Naive B cell (primary cell): ENCODE data around the gene KLHDC10. TPM values are rescaled to one million over a fixed set of nuclear protein-coding genes. Genes with fewer than 3 reads are reported as not detected.
A peak's percentile ranks its signal among the peaks of the same experiment; 100 is the strongest.

Experiments
- ATAC-seq, 2 donors: fragments of 150-1000 bp; cut with Tn5 transposase; 2 replicates each; pipeline ENCODE4 v1.10.0; 2021; ENCODE audit warnings: low read depth in 2 of 2, mild to moderate bottlenecking in 2 of 2, moderate library complexity in 2 of 2
- DNase-seq: peaks from one replicate; pipeline ENCODE4 v3.0.0; 2022
- H3K27ac Mint-ChIP-seq, 6 donors: one replicate each; pipeline ENCODE4 v1.8.0; 2020 to 2022; ENCODE audit warnings: mild to moderate bottlenecking in 6 of 6, mixed read lengths in 6 of 6, moderate library complexity in 5 of 6, inconsistent platforms in 2 of 6
- H3K27me3 Mint-ChIP-seq, 3 donors: one replicate each; pipeline ENCODE4 v1.8.0; 2021 to 2022; ENCODE audit warnings: mixed read lengths in 3 of 3, mild to moderate bottlenecking in 1 of 3
- H3K36me3 Mint-ChIP-seq, 2 donors: one replicate each; pipeline ENCODE4 v1.8.0; 2020 to 2022; ENCODE audit warnings: mixed read lengths in 2 of 2, inconsistent platforms in 1 of 2, mild to moderate bottlenecking in 1 of 2
- H3K4me1 Mint-ChIP-seq, 3 donors: one replicate each; pipeline ENCODE4 v1.8.0; 2020 to 2022; ENCODE audit warnings: mixed read lengths in 3 of 3, inconsistent platforms in 1 of 3, mild to moderate bottlenecking in 1 of 3, moderate library complexity in 1 of 3
- H3K4me3 Mint-ChIP-seq, 8 donors: one replicate each; pipeline ENCODE4 v1.8.0; 2020 to 2022; ENCODE audit warnings: mild to moderate bottlenecking in 8 of 8, mixed read lengths in 8 of 8, moderate library complexity in 8 of 8, inconsistent platforms in 2 of 8
- H3K9me3 Mint-ChIP-seq, 7 donors: one replicate each; pipeline ENCODE4 v1.8.0; 2020 to 2022; ENCODE audit warnings: mixed read lengths in 7 of 7, mild to moderate bottlenecking in 5 of 7, inconsistent platforms in 2 of 7, moderate library complexity in 1 of 7
- polyA plus RNA-seq, 6 donors: library from polyadenylated mRNA; unstranded; fragments of 300-500 nt; fragmentation: Illumina TruSeq; gene quantifications; one replicate each; pipeline ENCODE4 v1.2.3, GENCODE V29; 2021; ENCODE audit warnings: low read depth in 6 of 6

The KLHDC10 gene
- polyA plus RNA-seq, 6 donors from 2014 or later: 1.4 to 6.5 (median 3.5) TPM

DNA sequence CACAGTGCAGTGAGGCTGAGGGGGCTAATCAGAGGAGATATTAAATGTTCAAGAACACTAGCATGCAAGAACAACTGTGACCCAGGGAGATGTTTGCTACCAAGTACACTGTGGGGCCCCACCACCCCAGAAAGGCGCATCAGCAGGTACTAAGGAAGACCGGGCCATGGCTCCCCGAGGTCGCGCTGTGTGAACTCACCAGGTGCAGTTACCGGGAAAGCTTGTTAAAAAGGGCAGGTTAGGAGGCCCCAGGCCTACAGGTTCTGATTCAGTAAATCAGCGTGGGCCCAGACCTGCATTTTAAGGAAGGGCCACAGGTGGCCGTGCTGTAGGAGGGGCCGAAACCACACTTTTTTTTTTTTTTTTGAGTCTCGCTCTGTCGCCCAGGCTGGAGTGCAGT is 80.3 kb downstream of the KLHDC10 start:
- DNase-seq (peak; percentile 64), ATAC-seq (peak; percentile 69 to 72)
- H3K36me3 Mint-ChIP-seq: no peaks in the 10 kb centered on the region
- H3K9me3 Mint-ChIP-seq: peaks cover 0 to 10% (median 5%) of the 10 kb centered on the region in 7 donors
- no peaks in the 10 kb centered on the region for H3K27me3 Mint-ChIP-seq
- peak overlapping the region in 4 of 6 donors; percentile 21 to 97 (median 94) for H3K27ac Mint-ChIP-seq
- H3K4me1 Mint-ChIP-seq: peaks cover 20 to 51% (median 34%) of the 10 kb centered on the region in 3 donors
- peak overlapping the region; percentile 43 to 82 (median 62) for H3K4me3 Mint-ChIP-seq

DNA sequence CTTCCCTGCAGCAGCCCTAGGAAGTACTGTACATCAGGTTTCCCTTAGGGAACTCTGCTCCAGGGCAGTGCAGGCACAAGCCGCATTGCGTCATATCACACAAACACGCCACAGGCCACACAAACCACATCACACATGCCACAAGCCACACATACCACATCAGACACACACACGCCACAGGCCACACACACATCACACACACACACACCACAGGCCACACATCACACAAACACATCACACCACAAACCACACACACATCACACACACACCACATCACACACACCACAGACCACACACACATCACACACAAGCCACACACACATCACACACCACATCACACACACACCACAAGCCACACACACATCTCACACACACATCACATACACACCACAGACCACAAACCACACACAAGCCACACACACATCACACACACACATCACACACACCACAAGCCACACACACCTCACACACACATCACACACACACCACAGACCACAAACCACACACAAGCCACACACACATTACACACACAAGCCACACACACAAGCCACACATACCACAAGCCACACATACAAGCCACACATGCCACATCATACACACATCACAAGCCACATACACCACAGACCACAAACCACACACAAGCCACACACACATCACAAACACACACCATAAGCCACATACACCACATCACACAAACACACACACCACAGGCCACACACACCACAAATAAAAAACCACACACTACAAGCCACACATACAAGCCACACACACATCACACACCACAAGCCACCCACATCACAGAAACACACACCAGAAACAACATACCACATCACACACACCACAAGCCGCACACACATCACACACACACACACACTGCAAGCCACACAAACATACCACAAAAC is 81.5 kb downstream of the KLHDC10 start:
- Mint-ChIP-seq H3K4me1 (peaks cover 16 to 39% (median 29%) of the 10 kb centered on the region in 3 donors), H3K9me3 (peaks cover 0 to 11% (median 5%) of the 10 kb centered on the region in 7 donors), H3K27ac (no peak overlapping the region), H3K4me3 (no peak overlapping the region), H3K27me3 (no peaks in the 10 kb centered on the region), H3K36me3 (no peaks in the 10 kb centered on the region)
- ATAC-seq (no peak), DNase-seq (no peak)

DNA sequence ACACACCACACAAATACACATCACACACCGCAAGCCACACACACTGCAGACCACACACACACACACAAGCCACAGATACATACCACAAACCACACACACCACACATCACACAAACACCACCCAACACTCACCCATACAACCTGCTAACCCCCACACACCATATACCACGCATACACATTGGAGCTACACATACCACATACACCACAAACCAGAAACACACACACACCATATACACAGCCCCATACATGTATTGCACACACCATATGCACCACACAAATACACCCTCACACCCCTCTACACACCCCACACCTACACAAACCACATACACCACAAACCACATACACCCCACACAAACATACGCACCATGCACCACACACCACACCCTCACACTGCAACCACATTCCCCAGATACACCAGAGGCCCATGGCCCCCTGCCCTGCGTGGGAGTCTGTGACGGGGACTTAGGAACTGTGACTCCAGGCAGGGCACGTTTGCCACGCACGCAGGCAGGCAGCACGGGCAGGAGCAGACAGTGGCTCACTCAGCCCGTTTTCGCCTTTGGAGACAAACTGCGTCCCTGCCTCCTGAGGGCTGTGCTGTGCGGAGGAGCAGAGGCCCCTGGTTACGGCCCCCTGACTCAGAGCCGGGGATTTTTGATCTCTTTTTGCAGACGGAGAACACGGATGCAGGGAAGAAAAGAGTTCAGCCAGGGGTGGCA is 82.3 kb downstream of the KLHDC10 start:
- peaks cover 0 to 13% (median 5%) of the 10 kb centered on the region in 7 donors for H3K9me3 Mint-ChIP-seq
- H3K27me3 Mint-ChIP-seq: no peaks in the 10 kb centered on the region
- peaks cover 16 to 31% (median 29%) of the 10 kb centered on the region in 3 donors for H3K4me1 Mint-ChIP-seq
- H3K4me3 Mint-ChIP-seq: no peak overlapping the region
- no peak overlapping the region for H3K27ac Mint-ChIP-seq
- DNase-seq (no peak), ATAC-seq (no peak)
- H3K36me3 Mint-ChIP-seq: no peaks in the 10 kb centered on the region

DNA sequence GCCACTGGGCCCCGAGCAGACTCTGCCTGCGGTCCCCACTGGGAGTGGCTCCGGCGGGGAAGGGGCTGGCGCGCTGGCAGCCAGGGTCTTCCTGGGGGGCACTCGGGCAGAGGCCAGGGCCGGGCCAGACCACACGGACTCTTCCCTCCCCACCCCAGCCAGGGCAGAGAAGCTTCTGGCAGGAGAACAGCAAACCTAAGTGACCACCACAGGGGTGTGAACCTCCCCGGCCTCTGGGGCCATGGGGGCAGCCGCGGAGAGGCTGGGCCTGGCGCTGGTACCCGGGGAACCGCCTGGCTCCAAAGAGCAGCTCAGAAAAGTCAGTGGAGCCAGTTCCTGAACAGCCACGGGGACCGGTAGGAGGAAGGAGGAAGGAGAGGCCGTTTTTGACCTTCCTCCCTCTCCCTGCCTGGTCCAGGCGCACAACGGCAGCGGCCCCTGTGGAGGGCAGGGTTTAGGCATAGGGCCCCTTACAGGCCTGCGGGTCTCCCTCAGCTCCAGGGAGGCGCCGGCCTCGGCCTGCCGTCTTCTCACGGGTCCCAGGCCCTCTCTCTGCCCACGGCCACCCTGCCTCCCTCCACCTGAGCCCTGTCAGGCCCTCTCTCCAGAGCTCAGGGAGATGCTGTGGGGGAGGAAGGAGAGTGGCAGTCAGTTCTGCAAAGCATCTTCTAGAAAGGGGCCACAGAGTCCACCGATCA is 83.0 kb downstream of the KLHDC10 start:
- Mint-ChIP-seq H3K36me3 (no peaks in the 10 kb centered on the region), H3K27ac (no peak overlapping the region), H3K4me3 (no peak overlapping the region), H3K4me1 (peaks cover 12 to 25% (median 21%) of the 10 kb centered on the region in 3 donors), H3K27me3 (no peaks in the 10 kb centered on the region), H3K9me3 (peaks cover 0 to 13% (median 5%) of the 10 kb centered on the region in 7 donors)
- ATAC-seq: no peak
- DNase-seq: no peak

GRCh38 chr7:130154131-130154500 is 83.8 kb downstream of the KLHDC10 start:
- H3K36me3 Mint-ChIP-seq: peaks cover 0 to 5% of the 10 kb centered on the region in 2 donors
- H3K4me3 Mint-ChIP-seq: no peak overlapping the region
- H3K4me1 Mint-ChIP-seq: peaks cover 11 to 17% (median 17%) of the 10 kb centered on the region in 3 donors
- H3K9me3 Mint-ChIP-seq: peaks cover 0 to 13% (median 5%) of the 10 kb centered on the region in 7 donors
- DNase-seq (no peak), ATAC-seq (no peak)
- no peak overlapping the region for H3K27ac Mint-ChIP-seq
- no peaks in the 10 kb centered on the region for H3K27me3 Mint-ChIP-seq

- Mint-ChIP-seq H3K27me3 (no peaks in the 10 kb centered on the region), H3K4me3 (no peak overlapping the region), H3K9me3 (peaks cover 0 to 12% (median 5%) of the 10 kb centered on the region in 7 donors), H3K27ac (peak overlapping the region in 1 of 6 donors; percentile 67), H3K36me3 (peaks cover under 1 to 9% of the 10 kb centered on the region in 2 donors), H3K4me1 (peaks cover 8 to 11% (median 11%) of the 10 kb centered on the region in 3 donors)
- no peak for ATAC-seq
- DNase-seq: no peak
These were observed 84.4 kb downstream of the KLHDC10 start for GRCh38 chr7:130154501-130155317.

- ATAC-seq: no peak
- peaks cover 9 to 16% of the 10 kb centered on the region in 2 donors for H3K36me3 Mint-ChIP-seq
- H3K4me3 Mint-ChIP-seq: no peak overlapping the region
These were observed 85.8 kb downstream of the KLHDC10 start for GRCh38 chr7:130156140-130156539.

GRCh38 chr7:130157700-130158099 is 87.4 kb downstream of the KLHDC10 start:
- Mint-ChIP-seq H3K27ac (peak overlapping the region in 1 of 6 donors; percentile 38), H3K4me3 (no peak overlapping the region)

More at GRCh38 chr7:130156140-130156539, 85.8 kb downstream of the KLHDC10 start:
- H3K9me3 Mint-ChIP-seq: peaks cover 0 to 5% (median 0%) of the 10 kb centered on the region in 7 donors
- H3K27ac Mint-ChIP-seq: peak overlapping the region in 3 of 6 donors; percentile 11 to 69 (median 64)
- no peaks in the 10 kb centered on the region for H3K27me3 Mint-ChIP-seq
- H3K4me1 Mint-ChIP-seq: no peaks in the 10 kb centered on the region
- no peak for DNase-seq

GRCh38 chr7:130160023-130160422 is 89.7 kb downstream of the KLHDC10 start:
- peaks cover 0 to 5% (median 0%) of the 10 kb centered on the region in 7 donors for H3K9me3 Mint-ChIP-seq
- ATAC-seq (no peak), DNase-seq (no peak)
- H3K4me1 Mint-ChIP-seq: no peaks in the 10 kb centered on the region
- no peak overlapping the region for H3K4me3 Mint-ChIP-seq
- no peaks in the 10 kb centered on the region for H3K27me3 Mint-ChIP-seq
- H3K27ac Mint-ChIP-seq: peak overlapping the region in 2 of 6 donors; percentile 37 to 76
- peaks cover 23 to 36% of the 10 kb centered on the region in 2 donors for H3K36me3 Mint-ChIP-seq

More at GRCh38 chr7:130157700-130158099, 87.4 kb downstream of the KLHDC10 start:
- ATAC-seq: no peak
- Mint-ChIP-seq H3K4me1 (no peaks in the 10 kb centered on the region), H3K9me3 (peaks cover 0 to 5% (median 0%) of the 10 kb centered on the region in 7 donors), H3K36me3 (peaks cover 13 to 26% of the 10 kb centered on the region in 2 donors), H3K27me3 (no peaks in the 10 kb centered on the region)
- DNase-seq: no peak

DNA sequence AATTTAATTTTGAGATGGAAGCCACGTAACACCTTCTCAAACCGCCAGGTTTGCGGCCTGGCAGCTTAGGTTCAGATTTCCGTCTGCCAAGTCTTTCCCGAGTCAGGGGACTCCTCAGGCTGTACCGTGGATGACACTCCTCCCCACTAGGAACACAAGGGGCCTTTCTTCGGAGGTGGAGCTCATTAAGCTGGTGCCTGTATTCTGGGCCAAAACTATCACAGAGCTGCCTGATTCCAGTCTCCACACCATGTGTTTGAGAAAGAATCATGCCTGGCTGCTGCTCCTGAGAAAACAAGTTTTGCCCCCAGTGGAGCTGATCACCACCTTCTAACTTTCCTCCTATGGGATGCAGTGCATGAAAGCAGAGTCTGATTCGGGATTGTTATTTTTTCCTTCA is 90.1 kb downstream of the KLHDC10 start:
- Mint-ChIP-seq H3K4me1 (no peaks in the 10 kb centered on the region), H3K4me3 (no peak overlapping the region), H3K36me3 (peaks cover 23 to 36% of the 10 kb centered on the region in 2 donors), H3K9me3 (peaks cover 0 to 5% (median 0%) of the 10 kb centered on the region in 7 donors), H3K27ac (peak overlapping the region in 1 of 6 donors; percentile 37), H3K27me3 (no peaks in the 10 kb centered on the region)
- no peak for DNase-seq
- ATAC-seq: no peak

DNA sequence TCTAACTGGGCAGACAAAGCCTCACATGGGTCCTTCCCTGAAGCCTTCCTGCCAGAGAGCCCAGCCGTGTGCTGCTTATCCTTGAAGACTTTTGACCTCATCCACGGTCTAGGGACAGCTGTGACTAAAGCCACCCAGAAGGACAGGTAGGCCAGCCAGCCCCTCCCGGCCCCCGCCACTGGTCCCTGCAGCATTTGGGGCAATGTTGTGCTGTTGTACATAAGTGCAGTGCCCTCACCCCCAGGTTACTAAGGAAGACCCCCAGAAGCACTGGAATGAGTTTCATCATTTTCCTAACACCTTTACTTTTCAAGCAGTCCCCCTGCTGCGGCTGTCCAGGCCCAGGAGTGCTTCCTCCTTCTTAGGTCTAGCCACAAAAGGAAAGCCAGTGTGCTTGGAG is 91.9 kb downstream of the KLHDC10 start:
- ATAC-seq: no peak
- no peaks in the 10 kb centered on the region for H3K27me3 Mint-ChIP-seq
- H3K4me3 Mint-ChIP-seq: peak overlapping the region in 1 of 8 donors; percentile 65
- no peak for DNase-seq
- H3K27ac Mint-ChIP-seq: no peak overlapping the region
- H3K4me1 Mint-ChIP-seq: no peaks in the 10 kb centered on the region
- peaks cover 0 to 2% (median 0%) of the 10 kb centered on the region in 7 donors for H3K9me3 Mint-ChIP-seq
- peaks cover 23 to 36% of the 10 kb centered on the region in 2 donors for H3K36me3 Mint-ChIP-seq

DNA sequence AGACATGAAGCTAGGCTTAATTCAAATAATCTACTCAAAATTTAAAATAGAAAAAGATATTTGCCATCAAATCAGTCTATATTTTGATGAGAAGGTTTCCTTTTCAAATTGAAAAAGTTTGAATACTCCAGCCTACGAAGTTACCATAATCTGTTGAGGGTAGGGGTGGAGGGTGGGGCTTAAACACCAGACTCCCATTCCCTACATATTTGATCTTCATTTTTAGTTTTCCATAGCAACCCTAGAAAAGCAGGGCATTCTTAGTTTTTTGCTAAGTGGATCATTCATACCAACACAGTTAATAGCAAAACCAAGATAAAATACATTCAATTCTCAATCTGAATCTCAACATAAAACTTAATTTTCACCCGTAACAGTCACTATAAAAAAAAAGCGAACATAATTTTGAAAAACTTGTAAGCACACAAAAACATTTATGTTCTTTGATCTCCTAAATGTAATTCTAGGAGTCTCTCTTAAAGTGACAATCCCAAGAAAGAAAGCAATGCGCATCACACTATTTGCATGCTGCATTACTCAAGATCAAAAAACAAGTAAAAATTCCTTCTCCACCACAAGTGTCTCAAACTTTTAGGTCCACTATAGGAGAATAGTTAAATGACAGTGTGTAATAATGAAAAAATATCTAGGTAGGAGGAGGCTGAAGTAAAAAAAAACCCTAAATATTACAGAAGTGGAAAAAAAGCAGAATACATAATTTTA is 104.1 kb downstream of the KLHDC10 start:
- Mint-ChIP-seq H3K9me3 (no peaks in the 10 kb centered on the region), H3K4me3 (no peak overlapping the region), H3K4me1 (no peaks in the 10 kb centered on the region), H3K27me3 (no peaks in the 10 kb centered on the region), H3K27ac (peak overlapping the region in 1 of 6 donors; percentile 3), H3K36me3 (peaks cover 17 to 28% of the 10 kb centered on the region in 2 donors)
- DNase-seq (no peak), ATAC-seq (no peak)
